DMS79 (cell line): Measurements from ENCODE around the gene KIF5C.

Experiments used
- DNase-seq: peaks from one replicate; lab custom pipeline; 2025; lab: John Stamatoyannopoulos, UW

The KIF5C gene

GRCh38 chr2:148926291-148926961 lies 51.4 kb downstream of the KIF5C start:
- no peak for DNase-seq

GRCh38 chr2:148926981-148927401 lies 52.0 kb downstream of the KIF5C start:
- no peak for DNase-seq

- no peak for DNase-seq
Observed at GRCh38 chr2:148928395-148928794, 53.4 kb downstream of the KIF5C start.

- no peak for DNase-seq
Observed at GRCh38 chr2:148930046-148930775, 55.2 kb downstream of the KIF5C start.

GRCh38 chr2:148932536-148932935 lies 57.5 kb downstream of the KIF5C start:
- no peak for DNase-seq

GRCh38 chr2:148933456-148933855 lies 58.4 kb downstream of the KIF5C start:
- no peak for DNase-seq

- DNase-seq: no peak
Observed at GRCh38 chr2:148935791-148936190, 60.8 kb downstream of the KIF5C start.

GRCh38 chr2:148936857-148937450 lies 61.9 kb downstream of the KIF5C start:
- no peak for DNase-seq

- DNase-seq: no peak
Observed at GRCh38 chr2:148939271-148939670, 64.2 kb downstream of the KIF5C start.

GRCh38 chr2:148943097-148943496 lies 68.1 kb downstream of the KIF5C start:
- no peak for DNase-seq

- DNase-seq: no peak
Observed at GRCh38 chr2:148944536-148944935, 69.5 kb downstream of the KIF5C start.

- no peak for DNase-seq
Observed at GRCh38 chr2:148947299-148947698, 72.3 kb downstream of the KIF5C start.

- no peak for DNase-seq
Observed at GRCh38 chr2:148948868-148949267, 73.8 kb downstream of the KIF5C start.

GRCh38 chr2:148949348-148949747 lies 74.3 kb downstream of the KIF5C start:
- DNase-seq: no peak

- DNase-seq: no peak
Observed at GRCh38 chr2:148952621-148953020, 77.6 kb downstream of the KIF5C start.

GRCh38 chr2:148953426-148953825 lies 78.4 kb downstream of the KIF5C start:
- no peak for DNase-seq

- no peak for DNase-seq
Observed at GRCh38 chr2:148954536-148954935, 79.5 kb downstream of the KIF5C start.

GRCh38 chr2:148955798-148956197 lies 80.8 kb downstream of the KIF5C start:
- peak; percentile 46 for DNase-seq

- no peak for DNase-seq
Observed at GRCh38 chr2:148957023-148957422, 82.0 kb downstream of the KIF5C start.

- DNase-seq: no peak
Observed at GRCh38 chr2:148959745-148960144, 84.7 kb downstream of the KIF5C start.

- no peak for DNase-seq
Observed at GRCh38 chr2:148960483-148960882, 85.5 kb downstream of the KIF5C start.

- no peak for DNase-seq
Observed at GRCh38 chr2:148963461-148963860, 88.4 kb downstream of the KIF5C start.
